ENCODE results near the gene AMH. TPM values are rescaled to one million over a fixed set of nuclear protein-coding genes. Genes with fewer than 3 reads are reported as not detected.
A peak's percentile ranks its signal among the peaks of the same experiment; 100 is the strongest.

AMH gene
- total RNA-seq, 4 donors from 2014 or later = 0.50 to 3.7 (median 1.3) TPM

DNA sequence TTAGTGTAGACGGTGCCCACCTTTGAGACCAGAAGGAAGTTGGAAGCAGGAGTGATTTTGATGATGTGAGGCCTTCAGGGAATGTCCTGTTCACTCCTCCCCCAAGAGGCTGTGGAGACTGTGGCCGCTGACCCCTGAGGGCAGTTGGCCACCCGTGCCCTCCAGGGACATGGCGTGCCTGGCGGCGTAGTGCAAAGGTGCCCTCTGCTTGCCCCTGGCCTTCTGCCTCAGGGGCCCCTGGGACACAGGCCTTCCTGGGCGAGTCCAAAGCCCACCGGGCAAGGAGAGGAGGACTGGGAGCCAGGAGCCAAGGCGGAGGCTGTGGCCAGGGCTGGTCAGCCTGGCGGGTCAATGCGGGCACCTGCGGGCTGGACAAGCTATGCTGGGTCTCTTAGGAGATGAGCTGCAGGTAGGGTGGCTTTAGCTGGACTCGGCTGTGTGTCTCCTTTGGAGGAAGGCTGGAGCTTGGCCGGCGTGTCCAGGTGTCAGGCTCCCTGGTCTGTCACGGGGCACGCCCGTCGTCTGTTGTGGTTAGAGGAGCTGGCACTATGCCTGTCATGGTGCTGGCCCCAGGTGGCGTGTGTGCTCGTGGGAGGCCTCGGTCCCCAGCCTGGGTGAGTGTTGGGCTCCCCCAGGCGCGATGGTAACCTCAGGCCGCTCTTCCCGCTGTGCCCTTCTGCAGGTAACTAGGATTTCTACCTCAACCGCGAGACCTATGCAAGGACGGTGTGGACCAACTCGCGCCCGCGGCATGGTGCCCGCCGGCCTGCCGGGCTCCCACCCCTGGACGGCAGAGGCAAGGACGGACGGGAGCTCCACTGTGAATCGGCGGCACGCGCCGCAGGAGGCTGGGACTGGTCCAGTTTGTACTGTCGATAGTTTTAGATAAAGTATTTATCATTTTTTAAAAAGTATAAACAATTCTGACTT is 19.8 kb upstream of the AMH start:
- intact Hi-C loops (cut with DNase I) = no loop called here
- no peaks in the 10 kb centered on the region for H3K27me3 ChIP-seq
- 94% methylated on average over 28 of the region's 45 CpGs for WGBS
- H3K27ac ChIP-seq (replicated peaks in 1 of 4) = no peak overlapping the region
- H3K9me3 ChIP-seq = no peaks in the 10 kb centered on the region
- H3K36me3 ChIP-seq = peaks cover 48 to 100% (median 96%) of the 10 kb centered on the region in 4 donors
- TF ChIP-seq POLR2A (IDR thresholded peaks at IDR 0.05; ENCODE audit: low read depth) (no peak), POLR2AphosphoS5 (IDR thresholded peaks at IDR 0.05) (no peak), EP300 (IDR thresholded peaks at IDR 0.05) (no peak), CTCF (IDR thresholded peaks at IDR 0.05) (no peak)
- no peak for DNase-seq (ENCODE audit: extremely low spot score)
- H3K4me1 ChIP-seq = peaks cover 10 to 37% (median 23%) of the 10 kb centered on the region in 4 donors
- H3K4me3 ChIP-seq = no peak overlapping the region

DNA sequence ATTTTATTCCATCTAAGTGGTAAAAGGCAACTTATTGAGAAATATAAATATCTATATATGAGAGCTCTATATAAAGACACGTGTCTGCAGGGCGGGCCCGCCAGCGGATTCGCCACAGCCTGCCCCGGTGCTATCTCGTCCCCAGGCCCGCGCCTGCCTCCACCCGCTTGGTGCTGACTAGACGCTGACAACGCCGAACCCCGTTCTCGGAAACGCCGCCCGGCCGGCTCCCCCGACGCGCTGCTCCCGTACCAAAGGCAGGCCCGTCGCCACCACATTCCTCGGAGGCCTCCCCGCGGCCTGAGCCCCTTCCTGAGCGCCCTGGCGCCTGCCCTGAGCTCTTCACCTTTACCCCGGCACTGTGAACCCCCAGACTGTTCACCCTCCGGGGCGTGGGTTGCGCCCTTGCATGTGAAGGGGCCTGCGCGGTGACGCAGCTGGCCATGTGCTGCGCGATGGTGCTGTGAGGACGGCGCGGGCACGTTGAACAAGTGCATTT is 19.0 kb upstream of the AMH start:
- Histone ChIP-seq H3K27ac (replicated peaks in 1 of 4) (no peak overlapping the region), H3K4me1 (peaks cover 17 to 44% (median 30%) of the 10 kb centered on the region in 4 donors), H3K9me3 (no peaks in the 10 kb centered on the region), H3K36me3 (peaks cover 48 to 94% (median 90%) of the 10 kb centered on the region in 4 donors), H3K27me3 (no peaks in the 10 kb centered on the region), H3K4me3 (no peak overlapping the region)
- TF ChIP-seq EP300 (IDR thresholded peaks at IDR 0.05) = no peak
- no peak for TF ChIP-seq CTCF (IDR thresholded peaks at IDR 0.05)
- no peak for TF ChIP-seq POLR2AphosphoS5 (IDR thresholded peaks at IDR 0.05)
- TF ChIP-seq POLR2A (IDR thresholded peaks at IDR 0.05; ENCODE audit: low read depth) = no peak
- 92% methylated on average over 40 of the region's 43 CpGs for WGBS
- no peak for DNase-seq (ENCODE audit: extremely low spot score)
- intact Hi-C loops (cut with DNase I) = no loop called here

DNA sequence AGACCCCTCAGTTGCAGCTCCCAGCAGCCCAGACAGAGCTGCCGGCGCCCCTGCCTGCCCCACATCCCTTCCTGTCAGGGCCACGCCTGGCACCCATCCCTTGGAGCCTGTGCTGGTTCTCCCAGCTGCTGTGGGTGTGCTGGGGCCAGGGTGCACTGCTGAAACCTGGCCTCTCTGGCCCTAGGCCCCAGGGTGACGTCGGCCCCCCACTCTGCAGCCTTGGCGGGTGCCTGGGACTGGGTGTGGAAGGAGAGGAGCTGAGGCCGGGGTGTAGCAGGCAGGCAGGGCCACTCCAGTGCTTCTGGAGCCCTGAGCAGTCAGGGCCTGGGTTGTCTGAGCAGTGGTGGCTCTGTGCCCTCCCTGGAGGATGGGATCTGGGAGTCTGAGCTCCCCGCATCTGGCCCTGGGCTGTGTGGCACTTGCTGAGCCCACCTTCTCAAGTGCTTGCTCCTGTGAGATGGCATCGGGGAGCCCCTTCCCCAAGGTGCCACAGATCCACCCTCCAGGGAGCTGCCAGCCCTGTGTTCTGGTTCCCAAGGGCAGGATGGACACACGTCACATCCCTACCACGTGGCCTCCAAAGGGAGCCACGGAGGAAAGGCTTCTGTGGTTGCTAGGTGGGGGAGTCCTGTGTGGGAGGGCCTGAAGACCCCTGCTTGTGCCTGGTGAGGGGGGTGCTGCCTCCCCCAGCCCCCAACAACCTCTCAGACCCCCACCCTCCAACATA is 18.2 kb upstream of the AMH start:
- Histone ChIP-seq H3K4me3 (no peak overlapping the region), H3K27ac (replicated peaks in 1 of 4) (peak overlapping the region in 3 of 4 donors; percentile 7 to 40 (median 36)), H3K27me3 (no peaks in the 10 kb centered on the region), H3K4me1 (peaks cover 22 to 50% (median 34%) of the 10 kb centered on the region in 4 donors), H3K36me3 (peaks cover 41 to 86% (median 81%) of the 10 kb centered on the region in 4 donors), H3K9me3 (no peaks in the 10 kb centered on the region)
- no peak for TF ChIP-seq POLR2A (IDR thresholded peaks at IDR 0.05; ENCODE audit: low read depth)
- no peak for TF ChIP-seq EP300 (IDR thresholded peaks at IDR 0.05)
- TF ChIP-seq POLR2AphosphoS5 (IDR thresholded peaks at IDR 0.05) = no peak
- TF ChIP-seq CTCF (IDR thresholded peaks at IDR 0.05) = no peak
- intact Hi-C loops (cut with DNase I) = no loop called here
- 70% methylated on average over 8 of the region's 12 CpGs for WGBS
- DNase-seq (ENCODE audit: extremely low spot score) = no peak

DNA sequence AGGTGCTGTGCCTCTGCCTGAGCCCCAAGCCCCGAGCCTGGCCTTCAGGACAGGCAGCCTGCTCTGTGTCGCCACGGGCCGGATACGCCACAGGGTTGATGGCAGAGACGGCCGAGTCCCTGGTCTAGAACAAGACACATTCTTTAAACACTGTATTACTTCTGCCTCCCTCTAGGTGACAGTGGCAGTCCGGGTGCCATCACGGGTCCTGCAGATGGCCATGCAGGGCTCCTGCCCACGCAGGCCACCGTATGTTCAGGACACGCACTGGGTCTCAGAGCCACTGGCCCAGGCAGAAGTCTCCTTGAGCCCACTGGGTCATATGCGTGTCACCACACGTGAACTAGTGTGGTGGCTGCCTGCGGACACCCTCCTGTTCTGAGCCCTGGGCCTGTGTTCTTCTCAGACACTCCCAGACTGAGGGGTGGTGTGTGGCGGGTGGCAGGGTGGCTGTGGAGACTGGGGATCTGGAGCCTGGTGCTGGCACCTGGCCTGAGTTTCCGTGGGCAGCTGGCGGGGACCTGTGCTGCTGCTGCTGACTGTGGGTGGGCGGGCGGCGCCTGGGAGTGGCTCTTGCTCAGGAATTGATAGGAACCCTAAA is 17.4 kb upstream of the AMH start:
- Histone ChIP-seq H3K4me3 (no peak overlapping the region), H3K27ac (replicated peaks in 1 of 4) (peak overlapping the region in 3 of 4 donors; percentile 7 to 40 (median 36)), H3K4me1 (peaks cover 22 to 50% (median 34%) of the 10 kb centered on the region in 4 donors), H3K36me3 (peaks cover 34 to 78% (median 74%) of the 10 kb centered on the region in 4 donors), H3K27me3 (no peaks in the 10 kb centered on the region), H3K9me3 (no peaks in the 10 kb centered on the region)
- intact Hi-C loops (cut with DNase I) = no loop called here
- no peak for DNase-seq (ENCODE audit: extremely low spot score)
- WGBS = 81% methylated on average over 7 of the region's 21 CpGs
- no peak for TF ChIP-seq CTCF (IDR thresholded peaks at IDR 0.05)
- no peak for TF ChIP-seq POLR2AphosphoS5 (IDR thresholded peaks at IDR 0.05)
- TF ChIP-seq POLR2A (IDR thresholded peaks at IDR 0.05; ENCODE audit: low read depth) = no peak
- TF ChIP-seq EP300 (IDR thresholded peaks at IDR 0.05) = no peak
